Type B pancreatic cell (in vitro differentiated cells): ENCODE data around the gene CUX1. TPM values are rescaled to one million over a fixed set of nuclear protein-coding genes. Genes with fewer than 3 reads are reported as not detected.

Source experiments
- DNase-seq: peaks from one replicate; pipeline ENCODE4 v3.0.0; 2021; ENCODE audit warnings: mixed read lengths; ENCODE audit not compliant: unreplicated experiment; ENCODE audit errors: extremely low spot score
- H3K27ac Mint-ChIP-seq: 2 replicates; pipeline ENCODE4 v1.8.0; 2021; ENCODE audit warnings: mild to moderate bottlenecking, mixed read lengths
- H3K27me3 Mint-ChIP-seq: 2 replicates; pipeline ENCODE4 v1.8.0; 2021; ENCODE audit warnings: mixed read lengths
- H3K36me3 Mint-ChIP-seq: 2 replicates; pipeline ENCODE4 v1.8.0; 2021; ENCODE audit warnings: mixed read lengths
- H3K4me1 Mint-ChIP-seq: one replicate; pipeline ENCODE4 v1.8.0; 2021; ENCODE audit warnings: mixed read lengths; ENCODE audit not compliant: unreplicated experiment
- H3K4me3 Mint-ChIP-seq: 2 replicates; pipeline ENCODE4 v1.8.0; 2021; ENCODE audit warnings: mild to moderate bottlenecking, mixed read lengths
- H3K9me3 Mint-ChIP-seq: 2 replicates; pipeline ENCODE4 v1.8.0; 2021; ENCODE audit warnings: mixed read lengths
- total RNA-seq: library from RNA; stranded (reverse); gene quantifications from 2 replicates; pipeline ENCODE4 v1.2.1, GENCODE V29; 2021; ENCODE audit warnings: low replicate concordance
- TF ChIP-seq, protein P1 (sequence below): fragments of 200-600 bp; sonication (generic); conservative IDR thresholded peaks from 2 replicates; pipeline ENCODE4 v1.5.0; 2021; ENCODE audit warnings: antibody characterized with exemption, mild to moderate bottlenecking

CUX1 gene
- total RNA-seq, 1 donor from 2014 or later: 76.4 TPM

DNA sequence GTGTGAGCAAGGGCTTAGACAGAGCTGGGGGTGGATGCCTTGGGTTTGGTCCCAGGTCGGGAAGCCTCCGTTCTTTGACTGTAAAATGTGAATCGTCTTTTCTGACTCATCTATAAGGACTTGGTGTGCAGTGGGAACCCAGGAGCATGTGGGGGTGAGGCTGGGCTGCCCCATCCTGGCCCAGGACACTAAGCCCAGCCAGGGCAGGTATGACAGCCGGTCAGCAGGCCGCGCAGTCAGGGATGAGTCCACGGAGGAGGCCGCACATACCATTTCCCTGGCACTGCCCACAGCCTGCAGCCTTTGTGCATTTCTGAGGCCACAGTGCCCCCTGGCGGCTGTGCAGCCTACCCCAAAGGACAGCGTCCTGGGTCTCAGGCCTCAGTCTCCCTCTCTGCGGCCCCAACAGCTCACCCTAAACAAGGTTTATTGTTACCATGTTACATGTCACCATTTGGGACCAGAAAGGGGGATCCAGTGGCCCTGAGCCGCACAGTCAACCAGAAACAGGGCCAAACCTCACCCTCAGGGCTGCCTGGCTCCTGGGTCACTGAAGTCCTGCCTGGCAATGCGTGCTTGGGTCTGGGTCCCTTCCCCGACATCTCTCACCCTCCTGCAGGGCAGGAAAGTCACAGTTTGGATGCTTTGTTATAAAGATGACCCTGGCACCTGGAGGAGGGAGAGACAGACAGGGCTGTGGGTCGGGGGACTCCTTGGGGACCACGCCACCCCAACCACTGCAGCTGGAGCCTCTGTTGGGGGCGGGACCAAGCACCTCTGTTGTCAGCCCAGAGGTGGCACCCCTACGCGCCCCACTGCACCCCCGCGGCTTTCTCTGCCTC is 454.9 kb downstream of the CUX1 start:
- no peaks in the 10 kb centered on the region for H3K9me3 Mint-ChIP-seq
- peaks cover 4% of the 10 kb centered on the region for H3K4me1 Mint-ChIP-seq
- no peaks in the 10 kb centered on the region for H3K36me3 Mint-ChIP-seq
- peaks cover 3% of the 10 kb centered on the region for H3K27me3 Mint-ChIP-seq
- peak; percentile 84 for DNase-seq
- TF ChIP-seq, protein P1, sequence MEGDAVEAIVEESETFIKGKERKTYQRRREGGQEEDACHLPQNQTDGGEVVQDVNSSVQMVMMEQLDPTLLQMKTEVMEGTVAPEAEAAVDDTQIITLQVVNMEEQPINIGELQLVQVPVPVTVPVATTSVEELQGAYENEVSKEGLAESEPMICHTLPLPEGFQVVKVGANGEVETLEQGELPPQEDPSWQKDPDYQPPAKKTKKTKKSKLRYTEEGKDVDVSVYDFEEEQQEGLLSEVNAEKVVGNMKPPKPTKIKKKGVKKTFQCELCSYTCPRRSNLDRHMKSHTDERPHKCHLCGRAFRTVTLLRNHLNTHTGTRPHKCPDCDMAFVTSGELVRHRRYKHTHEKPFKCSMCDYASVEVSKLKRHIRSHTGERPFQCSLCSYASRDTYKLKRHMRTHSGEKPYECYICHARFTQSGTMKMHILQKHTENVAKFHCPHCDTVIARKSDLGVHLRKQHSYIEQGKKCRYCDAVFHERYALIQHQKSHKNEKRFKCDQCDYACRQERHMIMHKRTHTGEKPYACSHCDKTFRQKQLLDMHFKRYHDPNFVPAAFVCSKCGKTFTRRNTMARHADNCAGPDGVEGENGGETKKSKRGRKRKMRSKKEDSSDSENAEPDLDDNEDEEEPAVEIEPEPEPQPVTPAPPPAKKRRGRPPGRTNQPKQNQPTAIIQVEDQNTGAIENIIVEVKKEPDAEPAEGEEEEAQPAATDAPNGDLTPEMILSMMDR: peak; percentile 97
- no peak overlapping the region for H3K4me3 Mint-ChIP-seq
- H3K27ac Mint-ChIP-seq: peak overlapping the region; percentile 2

DNA sequence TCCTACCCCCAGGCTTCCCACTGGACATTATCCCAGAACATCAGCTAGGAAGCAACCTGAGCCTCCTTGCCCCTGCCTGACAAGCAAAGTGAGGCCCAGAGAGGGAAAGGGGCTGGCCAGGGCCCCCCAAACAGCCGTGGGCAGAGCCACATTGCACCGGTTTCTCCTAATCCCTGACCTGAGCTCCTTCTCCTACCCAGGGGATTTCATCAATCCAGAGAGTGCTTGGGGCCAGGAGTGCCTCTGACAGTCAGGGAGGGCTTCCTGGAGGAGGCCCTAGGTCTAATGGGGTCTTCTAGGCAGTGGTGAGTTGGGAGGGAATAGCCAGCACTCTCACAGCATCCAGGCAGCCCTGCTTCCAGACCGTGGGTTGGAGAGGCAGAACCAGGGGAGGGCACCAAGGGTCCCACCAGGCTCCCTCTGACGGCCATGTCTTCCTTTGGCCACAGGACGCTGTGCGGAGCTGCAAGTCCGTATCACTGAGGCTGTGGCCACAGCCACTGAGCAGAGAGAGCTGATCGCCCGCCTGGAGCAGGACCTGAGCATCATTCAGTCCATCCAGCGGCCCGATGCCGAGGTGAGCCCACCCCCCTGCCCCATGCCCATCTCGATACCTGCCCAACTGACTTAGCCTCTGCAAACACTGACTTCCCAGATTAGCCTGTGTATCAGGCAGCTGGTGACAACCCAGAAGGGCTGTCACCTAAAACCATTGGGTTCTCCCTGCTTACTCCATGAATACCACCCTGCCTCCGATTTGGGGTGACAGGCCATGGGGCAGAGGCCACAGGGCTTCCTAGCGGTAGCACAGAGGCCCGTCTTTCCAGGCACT is 455.7 kb downstream of the CUX1 start:
- no peak overlapping the region for H3K27ac Mint-ChIP-seq

DNA sequence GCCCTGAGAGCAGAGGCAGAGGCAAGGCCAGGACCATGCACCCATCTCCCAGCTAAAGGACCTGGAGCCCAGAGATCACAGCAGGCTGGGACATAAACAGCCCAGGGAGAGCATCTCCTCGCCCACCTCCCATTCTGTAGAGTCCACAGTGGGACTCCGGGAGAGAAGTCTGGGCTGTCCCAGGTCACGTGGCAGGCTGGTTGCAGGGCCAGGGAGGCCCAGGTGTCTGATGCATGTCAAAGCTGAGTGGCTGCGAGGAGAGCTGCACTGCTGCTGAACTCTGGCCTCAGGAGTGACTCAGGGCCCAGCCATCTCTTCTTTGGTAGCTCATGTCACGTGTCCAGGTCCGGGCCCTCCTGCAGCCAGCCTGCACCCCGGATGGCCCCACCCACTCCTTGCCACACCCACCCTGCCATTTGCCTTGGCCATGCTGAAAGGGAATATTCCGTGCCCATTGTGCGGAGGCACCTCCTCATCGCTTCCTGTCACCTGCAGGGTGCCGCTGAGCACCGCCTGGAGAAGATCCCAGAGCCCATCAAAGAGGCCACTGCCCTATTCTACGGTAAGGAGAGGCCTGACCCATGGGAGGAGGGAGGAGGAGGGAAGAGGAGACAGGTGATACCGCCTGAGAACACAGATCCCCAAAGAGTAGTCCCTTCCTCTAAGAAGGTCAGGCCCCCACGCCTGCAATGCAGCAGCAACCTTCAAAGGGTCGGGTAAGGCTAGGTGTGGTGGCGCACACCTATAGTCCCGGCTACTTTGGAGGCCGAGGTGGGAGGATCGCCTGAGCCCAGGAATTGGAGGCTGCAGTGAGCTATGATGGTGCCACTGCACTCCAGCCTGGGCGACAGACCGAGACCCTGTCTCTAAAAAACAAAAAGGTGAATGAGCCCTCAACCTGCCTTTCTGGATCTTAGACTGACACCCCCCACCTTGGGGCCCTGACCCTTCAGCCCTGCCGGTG is 456.6 kb downstream of the CUX1 start:
- Mint-ChIP-seq H3K9me3 (no peaks in the 10 kb centered on the region), H3K4me1 (peaks cover 4% of the 10 kb centered on the region), H3K27me3 (peaks cover 3% of the 10 kb centered on the region), H3K4me3 (no peak overlapping the region), H3K36me3 (no peaks in the 10 kb centered on the region), H3K27ac (no peak overlapping the region)
- no peak for DNase-seq
- TF ChIP-seq, protein P1: no peak

More for the DNA sequence above, 455.7 kb downstream of the CUX1 start:
- TF ChIP-seq, protein P1: no peak
- H3K36me3 Mint-ChIP-seq: no peaks in the 10 kb centered on the region
- DNase-seq: no peak
- H3K27me3 Mint-ChIP-seq: peaks cover 3% of the 10 kb centered on the region
- no peak overlapping the region for H3K4me3 Mint-ChIP-seq
- peaks cover 4% of the 10 kb centered on the region for H3K4me1 Mint-ChIP-seq
- H3K9me3 Mint-ChIP-seq: no peaks in the 10 kb centered on the region

DNA sequence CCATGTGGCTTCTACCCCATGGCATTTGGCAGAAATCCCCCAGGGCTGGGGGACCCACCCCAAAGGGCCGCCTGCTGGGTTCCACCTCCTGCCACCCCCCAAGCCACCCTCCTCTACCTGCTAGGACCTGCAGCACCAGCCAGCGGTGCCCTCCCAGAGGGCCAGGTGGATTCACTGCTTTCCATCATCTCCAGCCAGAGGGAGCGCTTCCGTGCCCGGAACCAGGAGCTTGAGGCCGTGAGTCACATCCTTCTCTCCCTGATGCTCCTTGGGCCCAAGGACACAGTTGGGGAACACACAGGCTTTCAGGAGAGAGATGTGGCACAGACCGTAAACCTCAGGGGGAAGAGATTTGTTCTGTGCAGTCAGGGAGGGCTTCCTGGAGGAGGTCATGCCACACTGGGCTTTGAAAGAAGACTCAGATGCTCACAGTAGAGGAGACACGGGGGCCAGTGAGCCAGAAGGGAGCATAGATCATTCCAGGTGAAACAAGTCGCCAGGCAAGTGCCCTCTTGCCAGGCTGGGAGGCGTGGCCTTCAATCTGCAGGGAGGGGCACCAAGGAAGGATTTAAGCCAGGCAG is 457.8 kb downstream of the CUX1 start:
- DNase-seq: no peak
- Mint-ChIP-seq H3K4me1 (peaks cover 8% of the 10 kb centered on the region), H3K36me3 (no peaks in the 10 kb centered on the region), H3K4me3 (no peak overlapping the region), H3K27ac (no peak overlapping the region), H3K27me3 (peaks cover 3% of the 10 kb centered on the region), H3K9me3 (no peaks in the 10 kb centered on the region)
- TF ChIP-seq, protein P1: no peak

GRCh38 chr7:102277901-102278300 is 460.5 kb downstream of the CUX1 start:
- DNase-seq: no peak
- Mint-ChIP-seq H3K36me3 (no peaks in the 10 kb centered on the region), H3K4me3 (no peak overlapping the region), H3K9me3 (no peaks in the 10 kb centered on the region), H3K27ac (no peak overlapping the region), H3K4me1 (peaks cover 4% of the 10 kb centered on the region), H3K27me3 (no peaks in the 10 kb centered on the region)
- TF ChIP-seq, protein P1: no peak
